GM19240 (cell line): Measurements from ENCODE around the gene G6PD.
"Not testable (repeated sequence)": the region's sequence is repeated elsewhere in the genome, so short reads cannot be mapped to it uniquely, and the experiment has no call there.

Experiments
- DNase-seq: peaks from one replicate; pipeline ENCODE4 v3.0.0; 2011; ENCODE audit warnings: low spot score; ENCODE audit not compliant: insufficient read length

The G6PD gene

GRCh38 chrX:154542723-154543424 lies 3.8 kb downstream of the G6PD start:
- DNase-seq = no peak

- DNase-seq = no peak
These were observed 4.5 kb downstream of the G6PD start for GRCh38 chrX:154541896-154542722.

GRCh38 chrX:154541589-154541895 lies 5.1 kb downstream of the G6PD start:
- DNase-seq = no peak

GRCh38 chrX:154540897-154541535 lies 5.6 kb downstream of the G6PD start:
- DNase-seq = no peak

GRCh38 chrX:154540365-154540764 lies 6.3 kb downstream of the G6PD start:
- not testable (repeated sequence) for DNase-seq

GRCh38 chrX:154539077-154539476 lies 7.6 kb downstream of the G6PD start:
- DNase-seq = no peak

GRCh38 chrX:154535892-154536291 lies 10.8 kb downstream of the G6PD start:
- DNase-seq = no peak

GRCh38 chrX:154534526-154535322 lies 11.9 kb downstream of the G6PD start:
- DNase-seq = peak; percentile 88

- DNase-seq = no peak
These were observed 14.0 kb downstream of the G6PD start for GRCh38 chrX:154532690-154533089.

- DNase-seq = no peak
These were observed 15.0 kb downstream of the G6PD start for GRCh38 chrX:154531626-154532025.

- DNase-seq = no peak
These were observed 16.4 kb downstream of the G6PD start for GRCh38 chrX:154530286-154530685.

- no peak for DNase-seq
These were observed 17.4 kb downstream of the G6PD start for GRCh38 chrX:154529206-154529612.

- peak; percentile 46 for DNase-seq
These were observed 19.6 kb downstream of the G6PD start for GRCh38 chrX:154526901-154527675.

- DNase-seq = no peak
These were observed 20.8 kb downstream of the G6PD start for GRCh38 chrX:154525606-154526490.

GRCh38 chrX:154519389-154519788 lies 27.3 kb downstream of the G6PD start:
- no peak for DNase-seq

- DNase-seq = no peak
These were observed 29.4 kb downstream of the G6PD start for GRCh38 chrX:154517101-154517781.

- no peak for DNase-seq
These were observed 30.0 kb downstream of the G6PD start for GRCh38 chrX:154516656-154517100.

GRCh38 chrX:154515966-154516655 lies 30.5 kb downstream of the G6PD start, which contains the start of gene FAM3A:
Gene FAM3A (minus strand): TSS chrX:154516232. CDS start chrX:154515772, 460 bp downstream.
- DNase-seq = peak; percentile 38
